HepG2 (cell line): Measurements from ENCODE around the gene HPGD. TPM values are rescaled to one million over a fixed set of nuclear protein-coding genes. Genes with fewer than 3 reads are reported as not detected.

ENCODE experiments used
- ATAC-seq: fragments of 200-7000 bp; cut with Tn5 transposase; 3 replicates; pipeline ENCODE4 v1.9.1; 2020; ENCODE audit warnings: mild to moderate bottlenecking, moderate library complexity
- BruUV-seq: library from RNA; stranded (reverse); fragments of 400-500 nt; replicated peaks from 2 replicates; lab custom pipeline; 2021; lab: Mats Ljungman, UMichigan
- CTCF ChIA-PET: fragments of 300-600 bp; formaldehyde crosslinking; extraction: SDS; loops from one replicate; lab custom pipeline; 2021; ENCODE audit warnings: low total read pairs, inconsistent platforms, low intra/inter-chr PET ratio; lab: Yijun Ruan, JAX
- POLR2A ChIA-PET: fragments of 350-600 bp; sonication (Branson Sonifier 250); formaldehyde crosslinking; loops from one replicate; lab custom pipeline; 2020; ENCODE audit warnings: antibody characterized with exemption, inconsistent platforms; lab: Yijun Ruan, JAX
- DNase-seq: peaks from one replicate; pipeline ENCODE4 v3.0.0-alpha.2; 2015; ENCODE audit warnings: low spot score
- FAIRE-seq: peaks from 3 replicates; lab custom pipeline; 2011; peaks lifted over from hg19 to GRCh38; lab: Jason Lieb, UNC
- H2AFZ ChIP-seq: one replicate; pipeline ENCODE4 v1.6.1; 2011; ENCODE audit warnings: low read length, inconsistent platforms
- H3K27ac ChIP-seq: fragments of 300-600 bp; 3 replicates; pipeline ENCODE4 v1.8.0; 2011; ENCODE audit warnings: mixed run types, mild to moderate bottlenecking, mixed read lengths, low read length, inconsistent platforms; ENCODE audit not compliant: insufficient read depth; ENCODE audit errors: extremely low read length
- H3K27me3 ChIP-seq, 2 experiments: fragments of 200-600 bp in 1 of 2; 2 replicates in 1 of 2; 3 replicates in 1 of 2; pipeline versions ENCODE4 v1.6.0 to v1.8.0; 2011; ENCODE audit warnings: low read length in 2 of 2, mild to moderate bottlenecking in 2 of 2, moderate library complexity in 2 of 2, inconsistent platforms in 1 of 2; ENCODE audit not compliant: insufficient read depth in 2 of 2, control insufficient read depth in 1 of 2
- H3K36me3 ChIP-seq, 2 experiments: fragments of 200-600 bp in 1 of 2; replicated peaks in 1 of 2; 2 replicates in 1 of 2; 3 replicates in 1 of 2; pipeline versions ENCODE4 v1.5.1 to v1.8.0; 2011; ENCODE audit warnings: low read length in 2 of 2, inconsistent platforms in 1 of 2; ENCODE audit not compliant: insufficient read depth in 2 of 2, control insufficient read depth in 1 of 2
- H3K4me1 ChIP-seq: 2 replicates; pipeline ENCODE4 v1.5.1; 2012; ENCODE audit warnings: low read length, inconsistent platforms; ENCODE audit not compliant: insufficient read depth
- H3K4me2 ChIP-seq: 2 replicates; pipeline ENCODE4 v1.6.0; 2011; ENCODE audit warnings: low read depth, low read length, inconsistent platforms
- H3K4me3 ChIP-seq, 3 experiments: fragments of 200-600 bp in 1 of 3; sonication (generic), shearing (Covaris generic) in 1 of 3; replicated peaks in 1 of 3; 2 replicates each; pipeline ENCODE4 v1.5.1; 2011 to 2016; ENCODE audit warnings: low read length in 3 of 3, inconsistent platforms in 2 of 3, low read depth in 2 of 3, mild to moderate bottlenecking in 2 of 3, control low read depth in 1 of 3, mixed read lengths in 1 of 3; ENCODE audit not compliant: insufficient read depth in 1 of 3
- H3K79me2 ChIP-seq: one replicate; pipeline ENCODE4 v1.6.1; 2011; ENCODE audit warnings: low read length, inconsistent platforms; ENCODE audit not compliant: insufficient read depth
- H3K9ac ChIP-seq: 2 replicates; pipeline ENCODE4 v1.6.0; 2011; ENCODE audit warnings: mild to moderate bottlenecking, low read depth, low read length, inconsistent platforms; ENCODE audit not compliant: insufficient read depth
- H3K9me3 ChIP-seq: 2 replicates; pipeline ENCODE4 v1.5.1; 2012; ENCODE audit warnings: mild to moderate bottlenecking, low read length
- H4K20me1 ChIP-seq: 2 replicates; pipeline ENCODE4 v1.6.0; 2011; ENCODE audit warnings: inconsistent platforms, mild to moderate bottlenecking, low read length, moderate library complexity; ENCODE audit not compliant: insufficient read depth
- CCAR2 ChIP-seq: fragments of 200-400 bp; formaldehyde crosslinking; optimal IDR thresholded peaks from 2 replicates; pipeline ENCODE3; 2018; ENCODE audit warnings: low read depth, mild to moderate bottlenecking, low read length, moderate library complexity
- GZF1 ChIP-seq: sonication (generic); formaldehyde crosslinking; IDR thresholded peaks from 2 replicates; pipeline ENCODE4 v1.5.1; 2020; ENCODE audit warnings: mild to moderate bottlenecking, missing genetic modification reagents
- HIVEP1 ChIP-seq: sonication (generic); formaldehyde crosslinking; IDR thresholded peaks from 2 replicates; pipeline ENCODE4 v1.4.0; 2020; ENCODE audit warnings: mild to moderate bottlenecking, missing genetic modification reagents
- HNF4A ChIP-seq: sonication (generic); formaldehyde crosslinking; IDR thresholded peaks from 2 replicates; pipeline ENCODE4 v1.4.0; 2020; ENCODE audit warnings: missing genetic modification reagents
- KLF9 ChIP-seq: IDR thresholded peaks from 2 replicates; pipeline ENCODE4 v1.6.1; 2016; ENCODE audit warnings: low read depth
- NFE2L2 ChIP-seq: fragments of 150-350 bp; IDR thresholded peaks from 2 replicates; pipeline ENCODE4 v1.6.1; 2014; ENCODE audit warnings: low read length
- POGZ ChIP-seq: sonication (generic); formaldehyde crosslinking; IDR thresholded peaks from 2 replicates; pipeline ENCODE4 v1.4.0; 2020; ENCODE audit warnings: mild to moderate bottlenecking, missing genetic modification reagents
- RAD21 ChIP-seq: fragments of 450-650 bp; formaldehyde crosslinking; IDR thresholded peaks from 2 replicates; pipeline ENCODE4 v1.5.0; 2020; ENCODE audit warnings: mild to moderate bottlenecking
- SAFB2 ChIP-seq: sonication (generic); formaldehyde crosslinking; IDR thresholded peaks from 2 replicates; pipeline ENCODE4 v1.5.1; 2020; ENCODE audit warnings: missing genetic modification reagents, low read depth, mild to moderate bottlenecking, borderline replicate concordance
- SMYD3 ChIP-seq: sonication (generic); formaldehyde crosslinking; IDR thresholded peaks from 2 replicates; pipeline ENCODE4 v1.8.1; 2023; ENCODE audit warnings: mild to moderate bottlenecking, missing genetic modification reagents
- ZNF331 ChIP-seq: sonication (generic); formaldehyde crosslinking; IDR thresholded peaks from 2 replicates; pipeline ENCODE4 v1.4.0; 2020; ENCODE audit warnings: missing genetic modification reagents
- ZNF556 ChIP-seq: sonication (generic); formaldehyde crosslinking; IDR thresholded peaks from 2 replicates; pipeline ENCODE4 v1.4.0; 2020; ENCODE audit warnings: mild to moderate bottlenecking, missing genetic modification reagents, borderline replicate concordance
- ZNF574 ChIP-seq: sonication (generic); formaldehyde crosslinking; IDR thresholded peaks from 2 replicates; pipeline ENCODE4 v1.4.0; 2020; ENCODE audit warnings: missing genetic modification reagents
- ZNF720 ChIP-seq: sonication (generic); formaldehyde crosslinking; IDR thresholded peaks from 2 replicates; pipeline ENCODE4 v1.4.0; 2020; ENCODE audit warnings: missing genetic modification reagents
- whole genome bisulfite sequencing: methylation state at CpG from one replicate; pipeline ENCODE4 v1.1.6; 2017; ENCODE audit warnings: low lambda C conversion rate; 5-methylcytosine and 5-hydroxymethylcytosine counted together
- in situ Hi-C: cut with HindIII; loops from 2 replicates; pipeline ENCODE4 v1.10.0; 2017; ENCODE audit warnings: low pct_unique_long_range_greater_than_20kb; ENCODE audit not compliant: extremely low pct_ligation_motif_present
- intact Hi-C: fragments of 100-400 bp; cut with micrococcal nuclease; formaldehyde crosslinking; loops from one replicate; pipeline ENCODE4 v1.10.0; 2022; ENCODE audit not compliant: unreplicated experiment
- polyA plus RNA-seq, 8 experiments: library from polyadenylated mRNA; depleted of rRNA in 3 of 8; stranded (reverse) in 7 of 8; unstranded in 1 of 8; fragments of >200 nt; fragmentation: Illumina TruSeq in 4 of 8; extraction: Trizol in 4 of 8; gene quantifications; 2 replicates each; pipeline versions ENCODE4 v1.2.1 to v1.2.3, GENCODE V29; 2011 to 2016; ENCODE audit warnings: low read depth in 4 of 8, missing spikeins in 1 of 8, mixed read lengths in 1 of 8; ENCODE audit not compliant: insufficient read depth in 1 of 8
- total RNA-seq, 5 experiments: library from RNA; depleted of rRNA; stranded (reverse); fragments of >200 nt; fragmentation: Illumina TruSeq; extraction: Trizol; gene quantifications; 2 replicates each; pipeline ENCODE4 v1.2.3, GENCODE V29; 2016; ENCODE audit warnings: low read depth in 1 of 5

Gene HPGD
- total and polyA plus RNA-seq, 2 of the 13 experiments (the other 11 are each of a cell fraction or from before 2014, with no cell fraction given) = 0.13 to 0.24 TPM

- 9% methylated on average over 1 of the region's 1 CpG for WGBS
These were observed 73.1 kb downstream of the HPGD start for GRCh38 chr4:174449152-174449551.

More at GRCh38 chr4:174449152-174449551, 73.1 kb downstream of the HPGD start:
- Histone ChIP-seq H4K20me1 (no peaks in the 10 kb centered on the region), H3K4me2 (no peak overlapping the region), H3K9me3 (no peaks in the 10 kb centered on the region), H3K4me1 (no peaks in the 10 kb centered on the region), H3K27me3 (no peaks in the 10 kb centered on the region; a peak in 1 of 5 replicates), H3K36me3 (no peaks in the 10 kb centered on the region), H3K9ac (no peak overlapping the region), H3K4me3 (no peak overlapping the region), H2AFZ (no peak overlapping the region), H3K27ac (no peak overlapping the region), H3K79me2 (no peaks in the 10 kb centered on the region)
- ATAC-seq (no peak), FAIRE-seq (no peak), DNase-seq (no peak)
- ChIA-PET CTCF (no interaction called here), POLR2A (no interaction called here)
- intact Hi-C loops (no loop called here), in situ Hi-C loops (no loop called here)
- BruUV-seq = no TSS peak
- TF ChIP-seq RAD21 (CRISPR knock-in tag) (no peak), SAFB2 (CRISPR knock-in tag) (no peak), ZNF574 (CRISPR knock-in tag) (no peak), POGZ (no peak), ZNF720 (CRISPR knock-in tag) (no peak), GZF1 (CRISPR knock-in tag) (no peak), SMYD3 (no peak), ZNF556 (CRISPR knock-in tag) (no peak), HNF4A (CRISPR knock-in tag) (no peak), CCAR2 (no peak), NFE2L2 (no peak), ZNF331 (CRISPR knock-in tag) (no peak), HIVEP1 (CRISPR knock-in tag) (no peak), KLF9 (CRISPR knock-in tag) (no peak)
